ENCODE measurements around the gene BAG3.

GRCh38 chr10:119640875-119641526 lies 10.2 kb upstream of the BAG3 start:
- TF ChIP-seq CTCF (conservative IDR thresholded peaks at IDR 0.05; ENCODE audit: low read depth, low read length): no peak
- no peak for TF ChIP-seq POLR2A (IDR thresholded peaks at IDR 0.05; ENCODE audit: low read depth, low read length)
- no peak for TF ChIP-seq RCOR1 (IDR thresholded peaks at IDR 0.05; ENCODE audit: insufficient replicate concordance, low read length)
- no peak for TF ChIP-seq BHLHE40 (IDR thresholded peaks at IDR 0.05; ENCODE audit: low read depth, low read length)
- TF ChIP-seq MAFK (IDR thresholded peaks at IDR 0.05; ENCODE audit: low read depth, low read length): no peak
- no peak for TF ChIP-seq CEBPB (IDR thresholded peaks at IDR 0.05; ENCODE audit: low read depth, low read length)
- TF ChIP-seq MXI1 (IDR thresholded peaks at IDR 0.05; ENCODE audit: borderline replicate concordance, low read depth, low read length): no peak
